Activated gamma-delta T cell treated with anti-CD3 and anti-CD28 coated beads, Interleukin-2, amount 50 U/mL, for 16 hours (primary cell): ENCODE measurements around the gene S1PR5.
"Not testable (repeated sequence)": the region's sequence is repeated elsewhere in the genome, so short reads cannot be mapped to it uniquely, and the experiment has no call there.

Experiments
- DNase-seq: peaks from one replicate; pipeline ENCODE4 v3.0.0-alpha.2; 2020; ENCODE audit warnings: low read depth

S1PR5 gene

GRCh38 chr19:10517361-10517759 lies at the start of gene S1PR5:
Gene S1PR5 (minus strand): TSS chr19:10517447. CDS start chr19:10515011, 2,436 bp downstream.
- no peak for DNase-seq

- DNase-seq = peak; percentile 63
Observed at GRCh38 chr19:10566658-10567410, 49.6 kb upstream of the S1PR5 start.

GRCh38 chr19:10566408-10566657 lies 49.1 kb upstream of the S1PR5 start:
- DNase-seq = no peak

GRCh38 chr19:10565567-10566407 lies 48.5 kb upstream of the S1PR5 start, which contains the start of gene KRI1:
Gene KRI1 (minus strand): TSS chr19:10566010. CDS start chr19:10565999, 11 bp downstream.
- DNase-seq = peak; percentile 95

GRCh38 chr19:10565028-10565566 lies 47.9 kb upstream of the S1PR5 start:
- peak; percentile 35 for DNase-seq

GRCh38 chr19:10562609-10563008 lies 45.4 kb upstream of the S1PR5 start:
- no peak for DNase-seq

- no peak for DNase-seq
Observed at GRCh38 chr19:10560154-10560553, 42.9 kb upstream of the S1PR5 start.

GRCh38 chr19:10557603-10558197 lies 40.5 kb upstream of the S1PR5 start:
- DNase-seq = no peak

GRCh38 chr19:10555610-10555973 lies 38.3 kb upstream of the S1PR5 start:
- no peak for DNase-seq

GRCh38 chr19:10554760-10555609 lies 37.7 kb upstream of the S1PR5 start:
- no peak for DNase-seq

GRCh38 chr19:10553943-10554381 lies 36.7 kb upstream of the S1PR5 start:
- DNase-seq = peak; percentile 50

- no peak for DNase-seq
Observed at GRCh38 chr19:10553087-10553667, 35.9 kb upstream of the S1PR5 start.

- DNase-seq = no peak
Observed at GRCh38 chr19:10552510-10553053, 35.3 kb upstream of the S1PR5 start.

GRCh38 chr19:10551698-10552301 lies 34.6 kb upstream of the S1PR5 start:
- DNase-seq = no peak

- DNase-seq = not testable (repeated sequence)
Observed at GRCh38 chr19:10551006-10551405, 33.8 kb upstream of the S1PR5 start.

- no peak for DNase-seq
Observed at GRCh38 chr19:10550336-10550735, 33.1 kb upstream of the S1PR5 start.

GRCh38 chr19:10549733-10550132 lies 32.5 kb upstream of the S1PR5 start:
- DNase-seq = no peak

GRCh38 chr19:10548746-10549276 lies 31.6 kb upstream of the S1PR5 start:
- no peak for DNase-seq

GRCh38 chr19:10546817-10547216 lies 29.6 kb upstream of the S1PR5 start:
- DNase-seq = no peak

- no peak for DNase-seq
Observed at GRCh38 chr19:10544753-10545251, 27.6 kb upstream of the S1PR5 start.
